ENCODE measurements around the gene DEK.
"Not testable (repeated sequence)": the region's sequence is repeated elsewhere in the genome, so short reads cannot be mapped to it uniquely, and the experiment has no call there.

Gene DEK

DNA sequence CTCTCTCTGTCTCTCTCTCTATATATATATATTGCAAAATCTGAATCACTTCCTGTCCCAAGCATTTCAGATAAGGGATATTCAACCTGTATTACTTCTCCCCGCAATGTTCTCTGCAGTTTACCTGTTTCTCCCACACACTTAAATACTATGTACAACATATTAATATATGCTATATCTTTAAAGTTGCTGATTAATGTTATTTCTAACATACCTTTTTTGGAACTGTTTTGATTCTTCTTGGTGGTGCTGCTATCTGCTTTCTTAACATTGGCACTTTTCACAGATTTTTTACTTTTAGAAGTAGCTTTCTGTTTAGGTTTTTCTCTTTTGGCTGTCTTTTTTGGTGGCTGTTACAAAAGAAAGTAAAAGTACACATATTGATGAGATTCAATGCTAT lies 27.2 kb downstream of the DEK start:
- DNase-seq (ENCODE audit: low read depth) = no peak

DNA sequence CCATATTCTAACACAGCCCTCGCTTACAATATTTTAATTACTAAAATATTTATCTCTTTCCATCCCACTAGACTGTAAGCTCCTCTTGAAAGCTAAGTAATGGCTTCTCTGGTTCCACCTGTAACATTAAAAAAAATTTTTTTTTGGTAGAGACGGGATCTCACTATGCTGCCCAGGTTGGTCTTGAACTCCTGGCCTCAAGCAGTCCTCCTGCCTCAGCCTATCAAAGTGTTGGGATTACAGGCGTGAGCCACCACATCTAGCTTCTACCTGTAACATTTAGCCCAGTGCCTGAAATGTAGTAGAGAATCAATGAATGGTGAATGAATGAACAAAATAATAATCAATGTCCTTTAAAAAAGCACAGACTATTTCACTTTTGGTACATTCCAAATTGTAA lies 28.8 kb downstream of the DEK start:
- no peak for DNase-seq (ENCODE audit: low read depth)

DNA sequence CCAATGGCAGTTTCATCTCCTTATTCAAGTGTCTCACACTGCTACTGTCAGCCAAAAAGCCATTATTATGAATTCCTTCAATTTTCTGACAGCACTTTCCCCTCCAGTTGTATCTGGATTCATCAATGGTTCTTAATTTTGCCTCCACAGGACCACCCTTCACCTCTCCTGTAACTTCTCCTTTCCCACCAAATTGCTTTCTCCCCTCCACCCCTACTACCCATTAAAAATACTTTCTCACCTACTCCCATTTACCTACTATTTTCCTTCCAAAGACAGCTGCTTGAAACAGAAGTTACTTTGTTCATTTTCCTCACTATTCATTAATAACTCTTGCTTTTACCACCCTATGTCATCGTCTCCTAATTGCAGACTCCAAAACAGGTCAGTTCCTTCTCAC lies 29.8 kb downstream of the DEK start:
- no peak for DNase-seq (ENCODE audit: low read depth)

DNA sequence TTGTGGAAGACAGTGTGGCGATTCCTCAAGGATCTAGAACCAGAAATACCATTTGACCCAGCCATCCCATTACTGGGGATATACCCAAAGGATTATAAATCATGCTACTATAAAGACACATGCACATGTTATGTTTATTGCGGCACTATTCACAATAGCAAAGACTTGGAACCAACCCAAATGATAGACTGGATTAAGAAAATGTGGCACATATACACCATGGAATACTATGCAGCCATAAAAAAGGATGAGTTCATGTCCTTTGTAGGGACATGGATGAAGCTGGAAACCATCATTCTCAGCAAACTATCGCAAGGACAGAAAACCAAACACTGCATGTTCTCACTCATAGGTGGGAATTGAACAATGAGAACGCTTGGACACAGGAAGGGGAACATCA lies 30.6 kb downstream of the DEK start:
- DNase-seq (ENCODE audit: low read depth) = not testable (repeated sequence)

DNA sequence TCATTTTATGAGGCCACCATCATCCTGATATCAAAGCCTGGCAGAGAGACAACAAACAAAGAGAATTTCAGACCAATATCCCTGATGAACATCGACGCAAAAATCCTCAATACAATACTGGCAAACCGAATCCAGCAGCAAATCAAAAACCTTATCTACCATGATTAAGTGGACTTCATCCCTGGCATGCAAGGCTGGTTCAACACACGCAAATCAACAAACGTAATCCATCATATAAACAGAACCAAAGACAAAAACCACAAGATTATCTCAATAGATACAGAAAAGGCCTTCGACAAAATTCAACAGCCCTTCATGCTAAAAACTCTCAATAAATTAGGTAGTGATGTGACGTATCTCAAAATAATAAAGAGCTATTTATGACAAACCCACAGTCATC lies 32.5 kb downstream of the DEK start:
- DNase-seq (ENCODE audit: low read depth) = not testable (repeated sequence)

DNA sequence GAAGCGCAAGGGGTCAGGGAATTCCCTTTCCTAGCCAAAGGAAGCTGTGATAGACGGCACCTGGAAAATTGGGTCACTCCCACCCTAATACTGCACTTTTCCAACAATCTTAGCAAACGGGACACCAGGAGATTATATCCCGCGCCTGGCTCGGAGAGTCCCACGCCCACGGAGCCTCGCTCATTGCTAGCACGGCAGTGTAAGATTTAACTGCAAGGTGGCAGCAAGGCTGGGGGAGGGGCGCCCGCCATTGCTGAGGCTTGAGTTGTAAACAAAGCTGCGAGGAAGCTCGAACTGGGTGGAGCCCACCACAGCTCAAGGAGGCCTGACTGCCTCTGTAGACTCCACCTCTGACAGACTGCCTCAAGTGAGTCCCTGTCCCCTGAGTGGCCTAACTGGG lies 35.7 kb downstream of the DEK start:
- not testable (repeated sequence) for DNase-seq (ENCODE audit: low read depth)

DNA sequence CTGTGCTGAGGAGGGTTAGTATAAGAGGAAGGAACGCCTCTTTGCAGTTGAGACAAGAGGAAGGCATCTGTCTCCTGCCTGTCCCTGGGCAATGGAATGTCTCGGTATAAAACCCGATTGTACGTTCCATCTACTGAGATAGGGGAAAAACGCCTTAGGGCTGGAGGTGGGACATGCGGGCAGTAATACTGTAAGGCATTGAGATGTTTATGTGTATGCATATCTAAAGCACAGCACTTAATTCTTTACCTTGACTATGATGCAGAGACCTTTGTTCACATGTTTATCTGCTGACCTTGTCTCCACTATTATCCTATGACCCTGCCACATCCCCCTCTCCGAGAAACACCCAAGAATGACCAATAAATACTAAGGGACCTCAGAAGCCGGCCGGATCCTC lies 37.2 kb downstream of the DEK start:
- not testable (repeated sequence) for DNase-seq (ENCODE audit: low read depth)

DNA sequence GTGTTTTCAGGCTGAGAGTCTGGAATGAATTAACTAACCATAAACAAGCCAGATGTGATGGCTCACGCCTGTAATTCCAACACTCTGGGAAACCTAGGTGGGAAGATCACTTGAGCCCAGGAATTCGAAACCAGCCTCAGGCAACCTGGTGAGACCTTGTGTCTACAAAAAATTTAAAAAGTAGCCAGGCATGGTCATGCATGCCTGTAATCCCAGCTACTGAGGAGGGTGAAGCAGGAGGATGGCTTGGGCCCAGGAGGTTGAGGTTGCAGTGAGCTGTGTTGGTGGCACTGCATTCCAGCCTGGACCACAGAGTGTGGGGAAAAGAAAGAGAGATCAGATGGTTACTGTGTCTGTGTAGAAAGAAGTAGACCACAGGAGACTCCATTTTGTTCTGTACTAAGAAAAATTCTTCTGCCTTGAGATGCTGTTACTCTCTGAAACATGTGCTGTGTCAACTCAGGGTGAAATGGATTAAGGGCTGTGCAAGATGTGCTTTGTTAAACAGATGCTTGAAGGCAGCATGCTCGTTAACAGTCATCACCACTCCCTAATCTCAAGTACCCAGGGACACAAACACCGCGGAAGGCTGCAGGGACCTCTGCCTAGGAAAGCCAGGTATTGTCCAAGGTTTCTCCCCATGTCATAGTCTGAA lies 37.8 kb downstream of the DEK start:
- DNase-seq (ENCODE audit: low read depth) = not testable (repeated sequence)

DNA sequence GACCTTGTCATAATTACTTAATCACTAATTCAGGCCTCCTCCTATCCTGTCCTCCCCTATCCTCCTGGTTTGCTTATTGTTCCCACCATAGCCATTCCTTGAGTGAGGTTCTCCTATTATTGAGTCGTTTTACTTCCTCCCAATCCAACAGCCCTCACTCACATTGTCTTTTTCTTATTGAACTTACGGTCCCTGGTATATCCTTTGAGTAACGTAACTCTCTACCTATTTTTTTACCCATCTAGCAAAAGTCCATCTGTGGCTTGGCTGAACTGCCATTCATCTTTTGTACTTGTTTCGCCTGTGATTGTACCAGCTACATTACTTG lies 43.1 kb downstream of the DEK start:
- DNase-seq (ENCODE audit: low read depth) = no peak

DNA sequence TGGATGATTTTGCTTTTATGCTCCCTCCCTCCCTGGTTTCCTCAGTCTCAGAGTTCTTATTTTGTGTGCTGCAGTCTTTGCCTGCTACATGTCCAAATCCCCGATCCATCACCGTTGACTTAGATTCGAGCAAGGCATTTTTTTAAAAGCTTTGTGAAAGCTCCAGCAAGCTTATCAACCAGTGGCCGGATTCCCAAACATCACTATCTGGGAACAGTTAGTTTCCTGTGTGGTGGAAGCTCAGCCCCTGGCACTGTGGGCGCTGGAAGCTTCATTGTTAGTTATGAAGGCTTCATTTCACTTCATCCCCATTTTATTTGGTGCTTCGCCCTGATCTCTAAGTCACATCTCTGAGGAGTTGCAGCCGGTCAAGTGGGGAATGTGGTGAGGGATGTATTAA lies 44.7 kb downstream of the DEK start:
- no peak for DNase-seq (ENCODE audit: low read depth)

DNA sequence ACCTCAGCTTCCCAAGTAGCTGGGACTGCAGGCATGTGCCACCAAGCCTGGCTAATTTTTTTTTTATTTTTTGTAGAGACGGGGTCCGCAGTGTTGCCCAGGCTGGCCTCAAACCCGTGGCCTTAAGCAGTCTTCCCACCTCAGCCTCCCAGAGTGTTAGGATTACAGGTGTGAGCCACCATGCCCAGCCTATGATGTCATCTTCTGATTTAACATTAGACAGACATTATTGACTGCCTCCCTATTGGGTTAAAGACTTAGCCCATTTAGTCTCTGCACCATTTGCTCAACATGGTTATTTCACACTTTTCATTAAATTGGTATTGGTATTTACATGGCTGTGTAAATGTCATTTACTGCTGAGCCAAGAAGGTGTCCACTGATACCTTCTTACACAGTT lies 46.1 kb downstream of the DEK start:
- DNase-seq (ENCODE audit: low read depth) = no peak

DNA sequence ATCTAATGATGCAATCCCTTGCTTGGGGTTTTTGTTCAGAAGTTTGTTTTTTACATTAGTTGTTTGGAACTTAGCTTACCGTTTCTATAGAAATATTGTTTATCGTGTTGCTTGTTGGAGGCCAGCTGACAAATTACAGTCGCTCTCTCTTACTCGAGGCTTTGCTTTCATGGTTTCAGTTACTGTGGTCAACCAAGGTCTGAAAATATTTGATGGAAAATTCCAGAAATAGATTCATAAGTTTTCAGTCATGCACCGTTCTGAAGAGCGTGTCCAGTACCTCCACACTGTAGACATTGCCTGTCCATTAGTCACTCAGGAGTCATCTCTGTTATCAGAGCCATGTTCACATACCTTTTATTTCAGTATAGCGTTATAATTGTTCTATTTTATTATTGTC lies 47.9 kb downstream of the DEK start:
- DNase-seq (ENCODE audit: low read depth) = no peak

DNA sequence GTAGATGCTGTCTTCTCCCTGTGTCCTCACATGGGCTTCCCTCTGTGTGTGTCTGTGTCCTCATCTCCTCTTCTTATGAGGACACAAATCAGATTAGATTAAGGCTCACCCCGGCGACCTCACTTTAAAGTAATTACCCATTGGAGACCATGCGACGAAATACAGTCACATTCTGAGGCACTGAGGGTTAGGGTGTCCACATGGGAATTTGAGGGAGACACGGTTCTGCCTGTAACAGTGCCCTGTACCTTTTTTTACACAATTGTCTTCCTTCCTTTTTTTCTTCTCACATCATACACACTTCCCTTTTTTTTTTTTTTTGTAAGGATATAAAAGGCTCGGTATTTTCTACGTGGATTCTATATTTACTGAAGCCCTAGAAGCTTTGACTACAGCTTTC lies 48.9 kb downstream of the DEK start:
- no peak for DNase-seq (ENCODE audit: low read depth)

DNA sequence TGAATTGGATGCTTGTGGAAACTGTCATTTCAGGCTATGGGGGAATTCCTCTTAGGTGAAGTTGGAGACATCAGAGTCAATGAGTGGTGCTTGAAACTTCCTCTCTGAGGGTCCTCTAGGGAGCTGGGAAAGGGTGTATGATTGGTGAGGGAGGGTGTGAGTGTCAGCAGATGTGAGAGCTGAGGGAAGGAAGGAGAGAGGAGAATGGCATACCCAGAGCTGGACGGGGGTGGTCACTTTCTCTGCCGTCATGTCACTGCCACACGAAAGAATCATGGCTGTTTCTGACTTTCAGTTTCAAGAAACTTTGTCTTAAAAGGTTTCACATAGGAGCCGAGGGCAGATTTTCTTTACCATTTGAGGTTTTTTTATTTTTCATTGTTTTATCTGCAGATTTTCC lies 50.3 kb downstream of the DEK start:
- DNase-seq (ENCODE audit: low read depth) = no peak

DNA sequence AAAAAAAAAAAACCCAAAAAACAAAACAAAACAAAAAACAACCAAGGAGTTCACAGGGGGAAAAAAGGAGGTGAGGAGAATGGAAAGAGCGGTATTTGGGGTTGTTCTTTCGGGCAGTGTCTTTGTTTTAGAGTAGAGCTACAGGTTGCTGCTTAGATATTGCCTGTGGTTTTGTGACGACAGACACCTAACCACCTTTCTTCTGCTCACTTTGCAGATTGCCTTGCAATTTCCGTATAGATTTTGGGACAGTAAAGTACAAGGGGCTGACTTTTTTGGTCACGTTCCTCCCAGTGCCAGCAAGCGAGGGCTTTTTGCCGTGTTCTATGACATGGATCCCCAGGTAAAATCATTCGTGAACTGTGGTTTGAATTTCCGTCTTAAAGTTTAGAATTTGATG lies 50.9 kb downstream of the DEK start:
- DNase-seq (ENCODE audit: low read depth) = no peak

DNA sequence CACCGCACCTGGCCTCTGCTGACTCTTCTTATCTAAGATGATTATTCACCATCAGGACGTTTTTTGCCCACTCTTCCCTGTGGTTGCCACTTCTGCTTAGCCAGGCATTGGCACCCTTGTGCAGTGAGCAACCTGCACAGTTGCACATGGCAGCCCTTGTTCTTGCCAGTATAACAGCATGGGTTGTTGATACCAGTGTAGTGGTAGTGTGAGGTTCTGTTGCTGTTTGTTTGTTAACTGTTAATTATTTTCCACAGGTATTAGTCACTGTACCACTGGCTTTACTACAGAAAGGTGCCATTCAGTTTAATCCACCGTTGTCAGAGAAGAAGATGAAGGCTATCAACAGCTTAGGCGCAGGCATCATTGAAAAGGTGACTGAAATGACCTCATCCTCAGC lies 52.1 kb downstream of the DEK start:
- DNase-seq (ENCODE audit: low read depth) = no peak

DNA sequence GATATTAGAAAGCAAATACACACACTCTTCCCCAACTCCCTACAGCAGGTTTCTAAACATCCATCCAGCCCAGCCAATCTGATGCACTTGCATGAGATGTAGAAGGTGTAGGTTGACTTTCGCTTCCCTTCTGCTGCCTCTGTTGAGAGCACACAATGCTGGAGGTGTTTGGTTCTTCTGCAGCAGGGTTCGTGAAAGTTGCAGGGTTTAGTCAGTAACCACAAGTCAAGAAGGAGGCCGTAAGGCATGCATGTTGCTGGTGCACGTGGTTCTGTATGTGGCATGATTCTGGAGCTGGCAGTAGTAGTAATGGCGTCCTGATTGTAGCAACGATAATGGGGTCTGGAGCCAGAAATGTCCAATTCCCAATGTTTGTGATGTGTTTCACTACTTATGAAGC lies 53.0 kb downstream of the DEK start:
- peak; percentile 1 for DNase-seq (ENCODE audit: low read depth)

DNA sequence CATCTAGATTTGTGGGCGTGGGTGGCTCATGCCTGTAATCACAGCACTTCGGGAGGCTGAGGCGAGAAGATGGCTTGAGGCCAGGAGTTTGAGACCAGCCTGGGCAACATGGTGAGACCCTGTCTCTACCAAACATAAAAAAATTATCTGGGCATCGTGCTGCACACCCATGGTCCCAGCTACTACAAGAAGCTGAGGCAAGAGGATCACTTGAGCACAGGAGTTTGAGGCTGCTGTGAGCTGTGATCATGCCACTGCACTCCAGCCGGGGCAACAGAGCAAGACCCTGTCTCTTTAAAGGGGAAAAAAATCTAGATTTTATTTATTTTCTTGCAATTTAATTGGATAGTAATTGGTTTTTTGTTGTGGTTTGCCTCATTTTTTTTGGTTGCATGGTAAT lies 53.6 kb downstream of the DEK start:
- no peak for DNase-seq (ENCODE audit: low read depth)

DNA sequence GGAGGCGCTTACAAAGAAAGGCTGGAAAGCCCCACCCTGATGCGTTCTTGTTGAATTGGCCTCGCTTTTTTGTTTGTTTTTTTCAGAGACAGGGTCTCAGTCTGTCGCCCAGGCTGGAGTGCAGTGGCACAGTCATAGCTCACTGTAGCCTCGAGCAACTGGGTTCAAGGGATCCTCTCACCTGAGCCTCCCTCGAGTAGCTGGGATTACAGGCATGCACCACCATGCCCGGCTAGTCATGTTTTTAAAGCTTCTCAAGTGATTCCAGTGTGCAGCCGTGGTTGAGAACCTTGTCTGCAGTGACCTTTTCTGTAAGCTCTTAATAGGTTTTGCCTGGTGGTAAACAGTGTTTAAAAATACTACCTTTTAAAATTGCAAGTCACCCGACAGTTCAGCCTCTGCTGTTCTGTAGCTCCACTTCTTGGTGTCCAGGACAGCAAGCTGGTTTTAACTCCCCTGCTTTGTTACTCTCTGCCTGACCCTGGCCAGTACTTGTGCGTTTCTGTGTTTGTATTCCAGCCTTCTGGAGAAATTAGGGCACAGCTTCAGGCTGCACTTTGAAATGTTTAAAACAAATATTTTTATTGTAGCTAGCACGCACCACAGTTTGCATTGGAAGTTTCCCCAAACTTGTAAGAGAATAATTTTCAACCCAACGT lies 54.7 kb downstream of the DEK start:
- DNase-seq (ENCODE audit: low read depth) = no peak

DNA sequence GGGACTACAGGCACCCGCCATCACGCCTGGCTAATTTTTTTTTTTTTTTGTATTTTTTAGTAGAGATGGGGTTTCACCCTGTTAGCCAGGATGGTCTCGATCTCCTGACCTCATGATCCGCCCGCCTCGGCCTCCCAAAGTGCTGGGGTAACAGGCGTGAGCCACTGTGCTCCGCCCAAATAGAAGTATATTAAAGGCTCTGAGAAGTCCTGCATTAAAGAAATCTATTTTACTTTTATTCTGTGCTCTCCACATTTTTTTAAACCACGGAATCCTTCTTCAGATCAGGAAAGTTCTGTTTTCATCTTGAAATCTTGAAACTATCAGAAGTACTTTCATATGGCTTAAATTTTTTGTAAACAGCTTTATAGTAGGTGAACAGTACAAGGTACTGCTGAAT lies 55.6 kb downstream of the DEK start:
- not testable (repeated sequence) for DNase-seq (ENCODE audit: low read depth)

DNA sequence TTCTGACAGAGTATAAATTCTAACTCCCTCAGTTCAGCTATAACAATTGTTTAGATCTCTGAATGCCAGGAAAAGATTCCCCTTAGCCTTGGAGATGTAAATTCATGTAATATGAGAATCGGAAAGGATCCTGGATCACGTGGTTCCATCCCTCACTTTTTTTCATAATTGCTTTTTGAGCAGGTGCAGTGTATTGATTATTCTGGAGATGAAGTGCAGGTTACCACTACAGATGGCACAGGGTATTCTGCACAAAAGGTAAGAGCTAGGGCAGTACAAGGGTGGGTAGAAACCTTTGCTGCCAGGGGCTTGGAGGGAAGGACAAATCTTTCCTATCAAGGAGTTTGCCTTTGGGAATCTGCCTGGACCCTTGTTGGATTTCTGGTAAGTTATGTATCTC lies 56.4 kb downstream of the DEK start:
- DNase-seq (ENCODE audit: low read depth) = no peak

DNA sequence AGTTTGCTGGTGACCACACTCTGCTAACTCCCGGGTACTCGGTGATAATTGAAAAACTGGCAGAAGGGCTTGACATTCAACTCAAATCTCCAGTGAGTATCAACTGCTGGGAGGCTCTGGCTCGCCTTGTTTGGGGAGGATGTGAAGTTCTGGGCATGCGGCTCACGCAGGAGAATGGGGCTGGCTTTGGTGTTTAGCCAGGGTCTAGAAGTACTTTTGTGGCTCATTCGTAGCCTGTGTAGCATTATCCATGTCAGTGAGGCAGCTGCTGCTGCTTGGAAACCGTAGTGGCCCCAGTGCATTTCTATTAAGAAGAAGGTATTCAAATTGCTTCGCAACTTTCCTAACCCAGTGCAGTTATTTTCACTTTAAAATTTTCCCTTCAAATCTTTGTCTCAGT lies 56.9 kb downstream of the DEK start:
- DNase-seq (ENCODE audit: low read depth) = no peak

DNA sequence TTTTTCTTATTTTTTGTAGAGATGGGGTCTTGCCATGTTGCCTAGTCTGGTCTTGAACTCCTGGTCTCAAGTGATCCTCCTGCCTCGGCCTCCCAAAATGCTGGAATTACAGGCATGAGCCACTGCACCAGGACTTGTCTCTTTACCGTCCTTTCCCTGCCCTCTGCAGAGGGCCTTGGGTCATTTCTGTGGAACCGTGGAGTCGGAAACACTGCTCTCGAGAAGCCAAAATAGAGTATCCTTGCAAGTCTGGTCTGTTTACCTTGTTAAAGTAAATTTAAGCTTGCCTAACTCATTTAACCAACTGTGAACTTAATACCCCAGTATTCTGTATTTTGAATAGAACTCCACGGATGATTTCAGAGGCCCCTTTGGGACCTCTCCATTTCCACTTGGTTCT lies 57.7 kb downstream of the DEK start:
- DNase-seq (ENCODE audit: low read depth) = no peak

DNA sequence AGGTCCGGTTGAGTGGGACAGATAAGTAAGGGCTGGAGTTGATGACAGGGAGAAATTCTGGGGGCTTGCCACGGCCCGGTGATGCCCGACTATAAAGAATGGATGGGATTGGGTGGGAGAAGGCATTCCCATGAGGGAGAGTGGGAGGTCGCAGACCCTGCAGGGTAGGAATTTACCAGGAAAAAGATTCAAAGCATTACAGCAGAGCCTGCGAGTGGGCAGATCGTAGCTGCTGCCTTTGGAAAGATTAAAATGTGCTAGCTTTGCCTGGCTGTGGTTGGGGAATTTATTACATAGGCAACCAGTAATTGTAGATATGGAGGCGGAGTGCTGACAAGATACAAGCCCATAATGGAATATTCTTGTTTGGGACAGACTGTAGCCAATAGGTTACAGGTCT lies 59.6 kb downstream of the DEK start:
- no peak for DNase-seq (ENCODE audit: low read depth)

DNA sequence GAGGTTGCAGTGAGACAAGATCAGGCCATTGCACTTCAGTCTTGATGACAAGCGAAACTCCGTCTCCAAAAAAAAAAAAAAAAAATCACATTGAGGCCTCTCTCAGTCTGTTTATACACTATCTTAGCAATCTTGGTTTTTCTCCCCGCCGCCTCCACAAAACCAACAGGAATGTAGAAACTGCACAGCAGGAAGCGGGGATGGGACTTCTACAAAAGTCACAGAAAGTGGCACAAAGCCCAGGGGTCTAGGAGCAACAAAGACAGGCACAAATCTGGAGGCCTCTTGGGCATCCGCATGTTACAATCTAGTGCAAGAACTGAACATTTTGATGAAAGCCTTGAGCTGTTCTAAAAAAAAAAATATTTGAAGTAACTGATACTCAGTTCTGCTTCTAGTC lies 60.5 kb downstream of the DEK start:
- DNase-seq (ENCODE audit: low read depth) = no peak
